A549 (cell line): Measurements from ENCODE around the gene CTNNA3. TPM values are rescaled to one million over a fixed set of nuclear protein-coding genes. Genes with fewer than 3 reads are reported as not detected.

Source experiments
- ATAC-seq, 2 experiments: fragments of 200-7000 bp in 1 of 2; fragments of >200 bp in 1 of 2; cut with Nextera tagmentation in 1 of 2; cut with Tn5 transposase in 1 of 2; 3 replicates each; pipeline versions ENCODE4 v1.8.0 to v1.9.1; 2018 to 2020; ENCODE audit warnings: mild to moderate bottlenecking in 1 of 2, moderate library complexity in 1 of 2
- CTCF ChIA-PET: fragments of 300-600 bp; sonication (Branson Sonifier 250); formaldehyde crosslinking; extraction: SDS; loops from one replicate; lab custom pipeline; 2021; ENCODE audit warnings: antibody characterized with exemption, inconsistent platforms; lab: Yijun Ruan, JAX
- POLR2A ChIA-PET: fragments of 350-600 bp; formaldehyde crosslinking; extraction: SDS; loops from one replicate; lab custom pipeline; 2021; ENCODE audit warnings: antibody characterized with exemption, inconsistent platforms; lab: Yijun Ruan, JAX
- DNase-seq, 2 experiments: peaks; one replicate each; pipeline versions ENCODE4 v3.0.0 to v3.0.0-alpha.2; 2011 to 2016; ENCODE audit warnings: low read depth in 1 of 2, low spot score in 1 of 2
- FAIRE-seq: peaks from 2 replicates; lab custom pipeline; 2011; peaks lifted over from hg19 to GRCh38; lab: Jason Lieb, UNC
- H3K27ac ChIP-seq, 2 experiments: fragments of >200 bp; sonication (Bioruptor Twin); formaldehyde crosslinking; 3 replicates each; pipeline ENCODE4 v1.5.1; 2016 to 2017
- H3K4me1 ChIP-seq: fragments of >200 bp; sonication (Bioruptor Twin); formaldehyde crosslinking; 3 replicates; pipeline ENCODE4 v1.6.1; 2016
- H3K4me2 ChIP-seq: fragments of >200 bp; sonication (Bioruptor Twin); formaldehyde crosslinking; 3 replicates; pipeline ENCODE4 v1.6.1; 2016
- H3K4me3 ChIP-seq: fragments of >200 bp; sonication (Bioruptor Twin); formaldehyde crosslinking; 3 replicates; pipeline ENCODE4 v1.5.1; 2016
- H3K9me3 ChIP-seq: fragments of >200 bp; sonication (Bioruptor Twin); formaldehyde crosslinking; 3 replicates; pipeline ENCODE4 v1.6.1; 2016
- BHLHE40 ChIP-seq: IDR thresholded peaks from 2 replicates; pipeline ENCODE4 v1.6.1; 2012; ENCODE audit warnings: low read depth, low read length, inconsistent platforms
- CBX2 ChIP-seq: fragments of 200-600 bp; sonication (generic); IDR thresholded peaks from 2 replicates; pipeline ENCODE4 v1.6.1; 2016; ENCODE audit warnings: low read depth, mild to moderate bottlenecking, borderline replicate concordance
- CEBPB ChIP-seq, 2 experiments: fragments of >200 bp in 1 of 2; sonication (Bioruptor Twin) in 1 of 2; formaldehyde crosslinking in 1 of 2; IDR thresholded peaks; 2 replicates each; pipeline ENCODE4 v1.6.1; 2012 to 2016
- CHD4 ChIP-seq: fragments of 200-600 bp; sonication (generic); IDR thresholded peaks from 2 replicates; pipeline ENCODE4 v1.6.1; 2016; ENCODE audit warnings: antibody characterized with exemption, mild to moderate bottlenecking, borderline replicate concordance
- CTCF ChIP-seq: fragments of >200 bp; sonication (Bioruptor Twin); formaldehyde crosslinking; IDR thresholded peaks from 3 replicates; pipeline ENCODE4 v1.5.1; 2016
- EHF ChIP-seq: fragments of 250-450 bp; sonication (Bioruptor Pico); IDR thresholded peaks from 2 replicates; pipeline ENCODE4 v1.5.0; 2020; ENCODE audit warnings: mild to moderate bottlenecking
- ELK1 ChIP-seq: fragments of 150-350 bp; IDR thresholded peaks from 2 replicates; pipeline ENCODE4 v1.6.1; 2014; ENCODE audit warnings: low read depth, mild to moderate bottlenecking, low read length
- ESRRA ChIP-seq: fragments of 150-350 bp; IDR thresholded peaks from 2 replicates; pipeline ENCODE4 v1.6.1; 2014; ENCODE audit warnings: mild to moderate bottlenecking, low read length, borderline replicate concordance
- FOSB ChIP-seq: fragments of 250-450 bp; sonication (Bioruptor Pico); IDR thresholded peaks from 2 replicates; pipeline ENCODE4 v1.5.0; 2020; ENCODE audit warnings: mild to moderate bottlenecking, moderate library complexity
- HMGXB4 ChIP-seq: fragments of 250-450 bp; sonication (Bioruptor Pico); IDR thresholded peaks from 2 replicates; pipeline ENCODE4 v1.5.0; 2021; ENCODE audit warnings: mild to moderate bottlenecking, moderate library complexity, borderline replicate concordance
- HOXA7 ChIP-seq: fragments of 250-450 bp; sonication (Bioruptor Pico); IDR thresholded peaks from 2 replicates; pipeline ENCODE4 v1.5.0; 2020; ENCODE audit warnings: mild to moderate bottlenecking, moderate library complexity
- HOXB13 ChIP-seq: fragments of 250-450 bp; sonication (Bioruptor Pico); IDR thresholded peaks from 2 replicates; pipeline ENCODE4 v1.5.0; 2020; ENCODE audit warnings: low read depth, mild to moderate bottlenecking, moderate library complexity
- MAFK ChIP-seq: fragments of 450-650 bp; IDR thresholded peaks from 2 replicates; pipeline ENCODE4 v1.6.1; 2014; ENCODE audit not compliant: partially characterized antibody
- NR3C1 ChIP-seq: fragments of >200 bp; sonication (Bioruptor Twin); formaldehyde crosslinking; IDR thresholded peaks from 3 replicates; pipeline ENCODE4 v1.6.1; 2017
- POLR2AphosphoS2 ChIP-seq: conservative IDR thresholded peaks from 2 replicates; pipeline ENCODE4 v1.6.1; 2012; ENCODE audit warnings: low read length, improper control_type of control experiment, inconsistent platforms
- RAD21 ChIP-seq, 2 experiments: fragments of >200 bp in 1 of 2; sonication (Bioruptor Twin) in 1 of 2; formaldehyde crosslinking in 1 of 2; IDR thresholded peaks in 1 of 2; conservative IDR thresholded peaks in 1 of 2; 2 replicates in 1 of 2; 3 replicates in 1 of 2; pipeline ENCODE4 v1.6.1; 2012 to 2018; ENCODE audit warnings: inconsistent platforms in 1 of 2
- RCOR1 ChIP-seq: fragments of 150-350 bp; IDR thresholded peaks from 2 replicates; pipeline ENCODE4 v1.6.1; 2014; ENCODE audit warnings: antibody characterized with exemption, low read length, low read depth
- TFCP2L1 ChIP-seq: fragments of 250-450 bp; sonication (Bioruptor Pico); IDR thresholded peaks from 2 replicates; pipeline ENCODE4 v1.5.0; 2021; ENCODE audit warnings: mild to moderate bottlenecking
- ZC3H11A ChIP-seq: fragments of 450-650 bp; IDR thresholded peaks from 2 replicates; pipeline ENCODE4 v1.6.1; 2014; ENCODE audit warnings: antibody characterized with exemption, mild to moderate bottlenecking
- WGBS: methylation state at CpG from one replicate; pipeline ENCODE4 v1.1.6; 2017; ENCODE audit errors: missing lambda C conversion rate; 5-methylcytosine and 5-hydroxymethylcytosine counted together
- polyA plus RNA-seq, 4 experiments: library from polyadenylated mRNA; depleted of rRNA in 3 of 4; stranded (reverse); fragments of >200 nt; fragmentation: RNase III in 1 of 4; extraction: RNeasy Plus Mini Kit Qiagen cat#74134 plus additional on column Dnase treatment in 1 of 4; gene quantifications; 2 replicates in 3 of 4; 3 replicates in 1 of 4; pipeline ENCODE4 v1.2.3, GENCODE V29; 2011 to 2017
- TF ChIP-seq, protein P1 (sequence below): fragments of 250-450 bp; sonication (Bioruptor Pico); IDR thresholded peaks from 2 replicates; pipeline ENCODE4 v1.5.0; 2020; ENCODE audit warnings: low read depth, mild to moderate bottlenecking, moderate library complexity
- TF ChIP-seq, protein P2 (sequence below): fragments of 450-650 bp; IDR thresholded peaks from 2 replicates; pipeline ENCODE4 v1.6.1; 2014; ENCODE audit warnings: antibody characterized with exemption
- TF ChIP-seq, protein P3 (sequence below): IDR thresholded peaks from 2 replicates; pipeline ENCODE4 v1.6.1; 2012

The CTNNA3 gene
- polyA plus RNA-seq, 2 of the 4 experiments (the other 2 are of a cell fraction), result not detected

- ChIA-PET CTCF (interaction anchor here (0.7 kb wide), 1 partner anchor 199 kb away, joined by 3 read pairs; no protein-coding TSS in a partner anchor), POLR2A (no interaction called here)
- DNase-seq (peak in 1 of 2 experiments; percentile 2), FAIRE-seq (no peak), ATAC-seq (no peak)
- TF ChIP-seq CTCF (no peak), ELK1 (no peak), POLR2AphosphoS2 (no peak), RCOR1 (no peak), BHLHE40 (no peak), TFCP2L1 (no peak), CEBPB (IDR thresholded peaks at IDR 0.05) (no peak)
- TF ChIP-seq, protein P1, sequence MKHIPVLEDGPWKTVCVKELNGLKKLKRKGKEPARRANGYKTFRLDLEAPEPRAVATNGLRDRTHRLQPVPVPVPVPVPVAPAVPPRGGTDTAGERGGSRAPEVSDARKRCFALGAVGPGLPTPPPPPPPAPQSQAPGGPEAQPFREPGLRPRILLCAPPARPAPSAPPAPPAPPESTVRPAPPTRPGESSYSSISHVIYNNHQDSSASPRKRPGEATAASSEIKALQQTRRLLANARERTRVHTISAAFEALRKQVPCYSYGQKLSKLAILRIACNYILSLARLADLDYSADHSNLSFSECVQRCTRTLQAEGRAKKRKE (CRISPR knock-in tag), result no peak
- no peaks in the 10 kb centered on the region for H3K4me1 ChIP-seq
- 44% methylated on average over 2 of the region's 2 CpGs for WGBS
- no peak overlapping the region for H3K4me3 ChIP-seq
- no peaks in the 10 kb centered on the region for H3K9me3 ChIP-seq
- H3K27ac ChIP-seq, result no peak overlapping the region
- no peak overlapping the region for H3K4me2 ChIP-seq
These were observed 544.5 kb downstream of the CTNNA3 start for GRCh38 chr10:67151471-67151870.

- POLR2A ChIA-PET, result no interaction called here
- DNase-seq (no peak), ATAC-seq (no peak), FAIRE-seq (no peak)
- 89% methylated on average over 1 of the region's 1 CpG for WGBS
- H3K4me2 ChIP-seq, result no peak overlapping the region
- H3K4me1 ChIP-seq, result no peaks in the 10 kb centered on the region
- CTCF ChIA-PET, result interaction anchor here (1.1 kb wide), 1 partner anchor 97 kb away, joined by 4 read pairs; no protein-coding TSS in a partner anchor
- H3K27ac ChIP-seq, result no peak overlapping the region
- H3K4me3 ChIP-seq, result no peak overlapping the region
- no peaks in the 10 kb centered on the region for H3K9me3 ChIP-seq
- TF ChIP-seq MAFK, result peak; percentile 55
- TF ChIP-seq CBX2, result no peak
These were observed 551.5 kb downstream of the CTNNA3 start for GRCh38 chr10:67144530-67144929.

DNA sequence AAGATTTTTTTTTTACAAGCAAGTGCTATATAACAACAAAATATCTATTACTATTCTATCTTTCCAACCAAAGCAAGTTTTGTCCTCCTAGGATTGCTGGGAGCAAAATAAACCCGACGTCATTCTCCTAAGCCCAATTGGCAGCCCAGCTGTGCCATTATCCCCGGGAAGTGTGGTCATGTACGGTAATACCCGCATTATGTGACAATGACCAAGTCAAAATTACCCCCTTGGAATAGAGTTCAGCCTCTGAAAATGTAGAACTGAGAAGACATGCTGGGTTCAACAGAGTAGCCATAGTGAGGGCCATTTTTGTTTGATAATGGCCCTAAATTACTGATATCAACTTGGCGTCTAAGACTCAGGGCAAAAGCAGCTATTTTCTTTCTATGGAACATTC lies 554.7 kb downstream of the CTNNA3 start:
- no peaks in the 10 kb centered on the region for H3K4me1 ChIP-seq
- ChIA-PET POLR2A (no interaction called here), CTCF (no interaction called here)
- H3K4me2 ChIP-seq, result no peak overlapping the region
- TF ChIP-seq HOXB13 (CRISPR knock-in tag) (no peak), HOXA7 (CRISPR knock-in tag) (no peak)
- TF ChIP-seq, protein P2, sequence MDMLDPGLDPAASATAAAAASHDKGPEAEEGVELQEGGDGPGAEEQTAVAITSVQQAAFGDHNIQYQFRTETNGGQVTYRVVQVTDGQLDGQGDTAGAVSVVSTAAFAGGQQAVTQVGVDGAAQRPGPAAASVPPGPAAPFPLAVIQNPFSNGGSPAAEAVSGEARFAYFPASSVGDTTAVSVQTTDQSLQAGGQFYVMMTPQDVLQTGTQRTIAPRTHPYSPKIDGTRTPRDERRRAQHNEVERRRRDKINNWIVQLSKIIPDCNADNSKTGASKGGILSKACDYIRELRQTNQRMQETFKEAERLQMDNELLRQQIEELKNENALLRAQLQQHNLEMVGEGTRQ, result no peak
- no peak for ATAC-seq
- 40% methylated on average over 6 of the region's 6 CpGs for WGBS
- no peaks in the 10 kb centered on the region for H3K9me3 ChIP-seq
- H3K4me3 ChIP-seq, result no peak overlapping the region
- no peak for FAIRE-seq
- DNase-seq, result no peak
- no peak overlapping the region for H3K27ac ChIP-seq

GRCh38 chr10:67140641-67141040 lies 555.4 kb downstream of the CTNNA3 start:
- ATAC-seq (no peak), FAIRE-seq (no peak), DNase-seq (no peak)
- Histone ChIP-seq H3K4me2 (no peak overlapping the region), H3K4me3 (no peak overlapping the region), H3K27ac (no peak overlapping the region), H3K4me1 (no peaks in the 10 kb centered on the region), H3K9me3 (no peaks in the 10 kb centered on the region)
- WGBS, result 5% methylated on average over 2 of the region's 2 CpGs
- CTCF ChIA-PET, result no interaction called here
- no peak for TF ChIP-seq CBX2
- TF ChIP-seq ELK1, result no peak
- TF ChIP-seq EHF (CRISPR knock-in tag), result no peak
- TF ChIP-seq RAD21 (conservative IDR thresholded peaks at IDR 0.05 in 1 of 2, IDR thresholded peaks at IDR 0.05 in 1 of 2), result no peak
- TF ChIP-seq ZC3H11A, result no peak
- no peak for TF ChIP-seq ESRRA
- no peak for TF ChIP-seq NR3C1
- no peak for TF ChIP-seq HMGXB4 (CRISPR knock-in tag)
- TF ChIP-seq, protein P3, sequence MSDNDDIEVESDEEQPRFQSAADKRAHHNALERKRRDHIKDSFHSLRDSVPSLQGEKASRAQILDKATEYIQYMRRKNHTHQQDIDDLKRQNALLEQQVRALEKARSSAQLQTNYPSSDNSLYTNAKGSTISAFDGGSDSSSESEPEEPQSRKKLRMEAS, result no peak
- TF ChIP-seq FOSB (CRISPR knock-in tag), result no peak
- TF ChIP-seq CEBPB (IDR thresholded peaks at IDR 0.05), result no peak
- TF ChIP-seq CHD4, result no peak
- POLR2A ChIA-PET, result no interaction called here
